HG03280 (cell line): Measurements from ENCODE around the gene MBP.
"Not testable (repeated sequence)": the region's sequence is repeated elsewhere in the genome, so short reads cannot be mapped to it uniquely, and the experiment has no call there.

Experiments
- ATAC-seq: cut with Tn5 transposase; IDR thresholded peaks from one replicate; pipeline ENCODE4 v1.9.1; 2021; ENCODE audit warnings: mild to moderate bottlenecking, moderate library complexity; ENCODE audit not compliant: unreplicated experiment

The MBP gene

GRCh38 chr18:76980663-76981395 is 151.8 kb downstream of the MBP start:
- peak; percentile 27 for ATAC-seq

GRCh38 chr18:76979906-76980305 is 152.7 kb downstream of the MBP start:
- ATAC-seq: no peak

GRCh38 chr18:76979111-76979751 is 153.4 kb downstream of the MBP start:
- no peak for ATAC-seq

GRCh38 chr18:76978616-76979015 is 154.0 kb downstream of the MBP start:
- no peak for ATAC-seq

GRCh38 chr18:76977684-76978232 is 154.8 kb downstream of the MBP start:
- no peak for ATAC-seq

- no peak for ATAC-seq
Observed at GRCh38 chr18:76977108-76977621, 155.4 kb downstream of the MBP start.

- no peak for ATAC-seq
Observed at GRCh38 chr18:76975577-76976110, 156.9 kb downstream of the MBP start.

- ATAC-seq: no peak
Observed at GRCh38 chr18:76974386-76974785, 158.2 kb downstream of the MBP start.

- no peak for ATAC-seq
Observed at GRCh38 chr18:76973520-76974266, 158.9 kb downstream of the MBP start.

- no peak for ATAC-seq
Observed at GRCh38 chr18:76972846-76973519, 159.6 kb downstream of the MBP start.

GRCh38 chr18:76972241-76972640 is 160.3 kb downstream of the MBP start:
- no peak for ATAC-seq

GRCh38 chr18:76970770-76971559 is 161.6 kb downstream of the MBP start:
- ATAC-seq: no peak

- ATAC-seq: no peak
Observed at GRCh38 chr18:76967721-76968472, 164.7 kb downstream of the MBP start.

- not testable (repeated sequence) for ATAC-seq
Observed at GRCh38 chr18:76967299-76967698, 165.3 kb downstream of the MBP start.

GRCh38 chr18:76965555-76966151 is 166.9 kb downstream of the MBP start:
- peak; percentile 49 for ATAC-seq

GRCh38 chr18:76963936-76964335 is 168.6 kb downstream of the MBP start:
- peak; percentile 40 for ATAC-seq

GRCh38 chr18:76962851-76963250 is 169.7 kb downstream of the MBP start:
- no peak for ATAC-seq

GRCh38 chr18:76960528-76961035 is 172.0 kb downstream of the MBP start:
- ATAC-seq: no peak
